H9 (cell line): ENCODE measurements around the gene RBM44. TPM values are rescaled to one million over a fixed set of nuclear protein-coding genes. Genes with fewer than 3 reads are reported as not detected.

ENCODE experiments used
- DNase-seq: peaks from one replicate; pipeline ENCODE4 v3.0.0-alpha.2; 2017
- H2AFZ ChIP-seq: one replicate; pipeline ENCODE4 v1.6.1; 2013; ENCODE audit warnings: mild to moderate bottlenecking, low read length, control low read depth, moderate library complexity
- H2AK5ac ChIP-seq: 2 replicates; pipeline ENCODE4 v1.6.1; 2013; ENCODE audit warnings: low read length, control low read depth, mixed read lengths; ENCODE audit not compliant: insufficient read length
- H2BK120ac ChIP-seq: one replicate; pipeline ENCODE4 v1.6.1; 2013; ENCODE audit warnings: low read depth, mild to moderate bottlenecking, low read length, control low read depth, inconsistent platforms; ENCODE audit not compliant: poor library complexity, severe bottlenecking
- H2BK12ac ChIP-seq: 2 replicates; pipeline ENCODE4 v1.6.1; 2013; ENCODE audit warnings: low read length, control low read depth, mixed read lengths, low read depth; ENCODE audit not compliant: insufficient read length
- H2BK15ac ChIP-seq: 2 replicates; pipeline ENCODE4 v1.6.1; 2013; ENCODE audit warnings: low read depth, low read length, control low read depth
- H2BK20ac ChIP-seq: one replicate; pipeline ENCODE4 v1.6.1; 2013; ENCODE audit warnings: low read depth, mild to moderate bottlenecking, low read length, control low read depth, inconsistent platforms; ENCODE audit not compliant: poor library complexity, severe bottlenecking
- H2BK5ac ChIP-seq: 2 replicates; pipeline ENCODE4 v1.6.1; 2013; ENCODE audit warnings: low read length, control low read depth, mixed read lengths; ENCODE audit not compliant: insufficient read length
- H3K14ac ChIP-seq: 2 replicates; pipeline ENCODE4 v1.6.1; 2013; ENCODE audit warnings: low read length, control low read depth; ENCODE audit not compliant: insufficient read depth
- H3K18ac ChIP-seq: 2 replicates; pipeline ENCODE4 v1.6.1; 2013; ENCODE audit warnings: low read depth, mild to moderate bottlenecking, mixed read lengths, low read length, control low read depth; ENCODE audit not compliant: insufficient read length
- H3K23ac ChIP-seq: 2 replicates; pipeline ENCODE4 v1.6.1; 2013; ENCODE audit warnings: low read length, control low read depth, mixed read lengths, low read depth; ENCODE audit not compliant: insufficient read length
- H3K23me2 ChIP-seq: 2 replicates; pipeline ENCODE4 v1.6.1; 2013; ENCODE audit warnings: low read depth, mild to moderate bottlenecking, mixed read lengths, low read length, control low read depth; ENCODE audit not compliant: insufficient read length, poor library complexity, severe bottlenecking
- H3K27ac ChIP-seq: 2 replicates; pipeline ENCODE4 v1.5.1; 2013; ENCODE audit warnings: low read length, control low read depth, mixed read lengths, low read depth; ENCODE audit not compliant: insufficient read length
- H3K27me3 ChIP-seq: 2 replicates; pipeline ENCODE4 v1.6.1; 2013; ENCODE audit warnings: low read length, control low read depth, inconsistent platforms; ENCODE audit not compliant: insufficient read depth
- H3K4ac ChIP-seq: 2 replicates; pipeline ENCODE4 v1.6.1; 2013; ENCODE audit warnings: low read depth, mild to moderate bottlenecking, control low read depth, inconsistent platforms, low read length, moderate library complexity
- H3K4me1 ChIP-seq: 2 replicates; pipeline ENCODE4 v1.6.1; 2013; ENCODE audit warnings: low read length, control low read depth, inconsistent platforms; ENCODE audit not compliant: insufficient read depth
- H3K4me2 ChIP-seq: 2 replicates; pipeline ENCODE4 v1.6.1; 2013; ENCODE audit warnings: low read length, control low read depth, mixed read lengths; ENCODE audit not compliant: insufficient read length, insufficient read depth
- H3K56ac ChIP-seq: 2 replicates; pipeline ENCODE4 v1.6.1; 2013; ENCODE audit warnings: low read depth, mild to moderate bottlenecking, mixed read lengths, low read length, control low read depth; ENCODE audit not compliant: insufficient read length
- H3K79me1 ChIP-seq: 2 replicates; pipeline ENCODE4 v1.6.1; 2013; ENCODE audit warnings: low read depth, mild to moderate bottlenecking, moderate library complexity, low read length, control low read depth, inconsistent platforms; ENCODE audit not compliant: insufficient read depth, poor library complexity, severe bottlenecking
- H3K79me2 ChIP-seq: 2 replicates; pipeline ENCODE4 v1.6.1; 2013; ENCODE audit warnings: low read length, control low read depth, inconsistent platforms; ENCODE audit not compliant: insufficient read depth
- H3K9ac ChIP-seq: 2 replicates; pipeline ENCODE4 v1.6.1; 2013; ENCODE audit warnings: low read length, control low read depth, mixed read lengths; ENCODE audit not compliant: insufficient read length; ENCODE audit errors: extremely low read depth
- H3K9me3 ChIP-seq: one replicate; pipeline ENCODE4 v1.6.1; 2013; ENCODE audit warnings: low read depth, low read length, inconsistent platforms; ENCODE audit not compliant: control insufficient read depth
- H3T11ph ChIP-seq: one replicate; pipeline ENCODE4 v1.6.1; 2013; ENCODE audit warnings: mild to moderate bottlenecking, low read length, control low read depth, inconsistent platforms
- H4K20me1 ChIP-seq: one replicate; pipeline ENCODE4 v1.6.1; 2013; ENCODE audit not compliant: control insufficient read depth, insufficient read length, insufficient read depth
- H4K5ac ChIP-seq: 2 replicates; pipeline ENCODE4 v1.6.1; 2013; ENCODE audit warnings: low read depth, mild to moderate bottlenecking, mixed read lengths, low read length, control low read depth; ENCODE audit not compliant: insufficient read length
- H4K8ac ChIP-seq: replicated peaks from 2 replicates; pipeline ENCODE4 v1.6.1; 2013; ENCODE audit warnings: low read length, control low read depth, mixed read lengths, low read depth; ENCODE audit not compliant: insufficient read length
- H4K91ac ChIP-seq: 2 replicates; pipeline ENCODE4 v1.6.1; 2013; ENCODE audit warnings: low read depth, mild to moderate bottlenecking, moderate library complexity, mixed read lengths, low read length, control low read depth; ENCODE audit not compliant: insufficient read length
- H3K27ac Mint-ChIP-seq, 3 experiments: 2 replicates in 2 of 3; 3 replicates in 1 of 3; pipeline ENCODE4 v1.8.0; 2020 to 2021; ENCODE audit warnings: mixed read lengths in 3 of 3, mild to moderate bottlenecking in 1 of 3, moderate library complexity in 1 of 3
- H3K27me3 Mint-ChIP-seq: 2 replicates; pipeline ENCODE4 v1.8.0; 2021; ENCODE audit warnings: low read depth, mild to moderate bottlenecking, moderate library complexity, mixed read lengths
- H3K36me3 Mint-ChIP-seq, 3 experiments: 2 replicates in 2 of 3; 3 replicates in 1 of 3; pipeline ENCODE4 v1.8.0; 2020 to 2021; ENCODE audit warnings: low read depth in 3 of 3, mixed read lengths in 3 of 3; ENCODE audit not compliant: insufficient read depth in 1 of 3
- H3K4me1 Mint-ChIP-seq, 2 experiments: 2 replicates each; pipeline ENCODE4 v1.8.0; 2020; ENCODE audit warnings: mixed read lengths in 2 of 2
- H3K4me3 Mint-ChIP-seq, 2 experiments: 2 replicates in 1 of 2; 3 replicates in 1 of 2; pipeline ENCODE4 v1.8.0; 2020 to 2021; ENCODE audit warnings: mild to moderate bottlenecking in 2 of 2, mixed read lengths in 2 of 2, moderate library complexity in 1 of 2
- H3K9me3 Mint-ChIP-seq, 2 experiments: 2 replicates in 1 of 2; 3 replicates in 1 of 2; pipeline ENCODE4 v1.8.0; 2020; ENCODE audit warnings: mild to moderate bottlenecking in 2 of 2, mixed read lengths in 2 of 2, moderate library complexity in 1 of 2
- CTCF ChIP-seq: fragments of 200-600 bp; sonication (generic); conservative IDR thresholded peaks from 3 replicates; pipeline ENCODE4 v1.8.0; 2021; ENCODE audit warnings: antibody characterized with exemption, mild to moderate bottlenecking
- WGBS: extraction: QIAGEN DNeasy Blood & Tissue Kit; methylation state at CpG from one replicate; pipeline ENCODE4 v1.1.7; 2013; ENCODE audit warnings: missing lambda C conversion rate, low lambda C conversion rate, mixed read lengths; ENCODE audit not compliant: insufficient read length; ENCODE audit errors: extremely low coverage; 5-methylcytosine and 5-hydroxymethylcytosine counted together
- total RNA-seq: library from RNA; stranded (reverse); gene quantifications from 2 replicates; pipeline ENCODE4 v1.2.1, GENCODE V29; 2021

Gene RBM44
- total RNA-seq, 1 experiment from 2014 or later = 0.15 TPM

GRCh38 chr2:237772513-237772912 lies 26.1 kb upstream of the RBM44 start:
- Histone ChIP-seq H3K4ac (no peak overlapping the region), H2AFZ (no peak overlapping the region), H2BK12ac (no peak overlapping the region), H3K23me2 (no peaks in the 10 kb centered on the region), H2BK20ac (no peak overlapping the region), H3K23ac (no peak overlapping the region), H3K4me1 (no peaks in the 10 kb centered on the region), H3K18ac (no peak overlapping the region), H2BK15ac (no peak overlapping the region), H3K9ac (no peak overlapping the region), H4K5ac (no peak overlapping the region), H3K56ac (no peak overlapping the region), H4K20me1 (no peaks in the 10 kb centered on the region), H3K9me3 (no peaks in the 10 kb centered on the region), H3K27ac (no peak overlapping the region), H2BK5ac (no peak overlapping the region), H3K27me3 (no peaks in the 10 kb centered on the region), H3K79me1 (no peaks in the 10 kb centered on the region), H3K79me2 (no peaks in the 10 kb centered on the region), H4K91ac (no peak overlapping the region), H2BK120ac (no peak overlapping the region), H3K4me2 (no peak overlapping the region), H3T11ph (no peak overlapping the region), H4K8ac (no peak overlapping the region), H3K14ac (no peak overlapping the region), H2AK5ac (no peak overlapping the region)
- Mint-ChIP-seq H3K9me3 (no peaks in the 10 kb centered on the region; a peak in 1 of 5 replicates), H3K27ac (peak overlapping the region; percentile 2 to 24 (median 3); a peak in 4 of 7 replicates), H3K4me3 (no peak overlapping the region), H3K27me3 (no peaks in the 10 kb centered on the region), H3K36me3 (peaks cover 16 to 19% (median 18%) of the 10 kb centered on the region in 3 experiments), H3K4me1 (peaks cover 0 to 10% of the 10 kb centered on the region in 2 experiments; a peak in 2 of 4 replicates)
- DNase-seq = no peak
- no peak for TF ChIP-seq CTCF
- whole genome bisulfite sequencing = no CpG with 5 or more reads among the region's 3 CpGs
